GM10248 (cell line): ENCODE data around the gene ZNF687.

Experiments used
- CTCF ChIA-PET: fragments of 300-600 bp; sonication (Branson Sonifier 250); formaldehyde crosslinking; extraction: SDS; loops from one replicate; lab custom pipeline; 2021; ENCODE audit warnings: antibody characterized with exemption; lab: Yijun Ruan, JAX
- POLR2A ChIA-PET: fragments of 350-650 bp; sonication (Branson Sonifier 250); formaldehyde crosslinking; extraction: SDS; loops from one replicate; lab custom pipeline; 2020; ENCODE audit warnings: antibody characterized with exemption; lab: Yijun Ruan, JAX
- DNase-seq: peaks from one replicate; pipeline ENCODE4 v3.0.0; 2012; ENCODE audit errors: extremely low spot score
- TF ChIP-seq, protein P1 (sequence below): IDR thresholded peaks from 2 replicates; pipeline ENCODE4 v1.5.1; 2012; ENCODE audit warnings: mild to moderate bottlenecking, low read depth; ENCODE audit errors: extremely low read depth, missing control alignments, control extremely low read depth

ZNF687 gene

DNA sequence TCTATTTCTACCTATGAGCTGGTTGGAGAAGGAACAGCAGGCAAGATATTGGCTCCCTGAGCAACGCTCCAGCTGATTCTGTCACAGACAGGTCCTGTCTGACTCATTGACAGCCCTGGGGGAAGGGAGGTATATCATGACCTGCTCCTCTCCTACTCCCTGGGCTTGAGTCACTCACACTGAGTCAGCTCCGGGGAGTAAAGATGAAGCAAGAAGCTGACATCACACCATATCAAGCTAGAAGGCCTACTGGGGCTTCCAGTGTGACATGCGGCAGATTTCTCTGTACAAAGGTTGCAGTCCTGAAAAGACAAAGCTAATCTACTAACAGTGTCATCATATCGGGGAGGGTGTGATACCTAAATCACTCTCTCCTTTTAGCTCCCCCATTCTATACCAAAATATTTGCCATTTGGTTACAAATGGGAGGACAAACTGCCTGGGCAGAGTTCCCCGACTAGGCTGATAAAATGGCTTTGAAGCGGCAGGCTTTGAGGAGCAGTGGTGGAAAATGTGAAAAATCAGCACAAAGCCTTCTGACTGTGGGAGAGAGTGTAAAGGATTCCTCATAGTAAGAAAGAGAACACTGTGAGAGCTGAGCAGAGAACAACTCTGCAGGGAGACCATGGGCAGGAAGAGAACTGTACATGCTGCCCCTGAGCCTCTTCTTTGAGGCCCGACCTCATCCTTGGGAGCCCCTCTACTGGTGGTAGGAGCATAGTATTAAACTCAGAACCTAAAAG lies 29.7 kb downstream of the ZNF687 start:
- TF ChIP-seq, protein P1, sequence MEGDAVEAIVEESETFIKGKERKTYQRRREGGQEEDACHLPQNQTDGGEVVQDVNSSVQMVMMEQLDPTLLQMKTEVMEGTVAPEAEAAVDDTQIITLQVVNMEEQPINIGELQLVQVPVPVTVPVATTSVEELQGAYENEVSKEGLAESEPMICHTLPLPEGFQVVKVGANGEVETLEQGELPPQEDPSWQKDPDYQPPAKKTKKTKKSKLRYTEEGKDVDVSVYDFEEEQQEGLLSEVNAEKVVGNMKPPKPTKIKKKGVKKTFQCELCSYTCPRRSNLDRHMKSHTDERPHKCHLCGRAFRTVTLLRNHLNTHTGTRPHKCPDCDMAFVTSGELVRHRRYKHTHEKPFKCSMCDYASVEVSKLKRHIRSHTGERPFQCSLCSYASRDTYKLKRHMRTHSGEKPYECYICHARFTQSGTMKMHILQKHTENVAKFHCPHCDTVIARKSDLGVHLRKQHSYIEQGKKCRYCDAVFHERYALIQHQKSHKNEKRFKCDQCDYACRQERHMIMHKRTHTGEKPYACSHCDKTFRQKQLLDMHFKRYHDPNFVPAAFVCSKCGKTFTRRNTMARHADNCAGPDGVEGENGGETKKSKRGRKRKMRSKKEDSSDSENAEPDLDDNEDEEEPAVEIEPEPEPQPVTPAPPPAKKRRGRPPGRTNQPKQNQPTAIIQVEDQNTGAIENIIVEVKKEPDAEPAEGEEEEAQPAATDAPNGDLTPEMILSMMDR: no peak
- CTCF ChIA-PET: interaction anchor here (0.7 to 8.8 kb wide), 10 partner anchors 10 to 212 kb away, joined by 3 to 67 read pairs (median 5); partner anchors contain the start of gene PI4KB
- POLR2A ChIA-PET: interaction anchor here (1.4 kb wide), 1 partner anchor 16 kb away, joined by 9 read pairs; the partner anchor contains the start of gene PI4KB
- no peak for DNase-seq

DNA sequence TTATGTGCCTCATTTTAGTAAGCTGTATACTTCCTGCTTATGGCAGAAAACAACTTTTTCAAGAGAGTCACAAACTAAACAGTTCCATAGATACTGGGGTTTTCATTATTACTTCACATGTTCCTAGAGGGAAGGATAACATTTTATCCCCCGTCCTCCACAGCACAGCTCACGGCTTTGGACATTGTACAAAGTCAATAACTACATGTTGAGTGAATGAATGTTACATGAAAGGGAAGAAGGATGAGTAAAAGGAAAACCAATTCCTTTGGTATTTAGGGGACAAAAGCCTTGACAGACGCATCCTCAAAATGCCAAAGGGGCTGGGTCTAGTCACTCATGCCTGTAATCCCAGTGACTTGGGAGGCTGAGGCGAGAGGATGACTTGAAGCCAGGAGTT lies 30.3 kb downstream of the ZNF687 start:
- ChIA-PET CTCF (interaction anchor here (0.7 to 8.8 kb wide), 8 partner anchors 9 to 213 kb away, joined by 3 to 67 read pairs (median 5); partner anchors contain the start of gene PI4KB), POLR2A (interaction anchor here (1.4 kb wide), 1 partner anchor 15 kb away, joined by 9 read pairs; the partner anchor contains the start of gene PI4KB)
- TF ChIP-seq, protein P1: no peak

DNA sequence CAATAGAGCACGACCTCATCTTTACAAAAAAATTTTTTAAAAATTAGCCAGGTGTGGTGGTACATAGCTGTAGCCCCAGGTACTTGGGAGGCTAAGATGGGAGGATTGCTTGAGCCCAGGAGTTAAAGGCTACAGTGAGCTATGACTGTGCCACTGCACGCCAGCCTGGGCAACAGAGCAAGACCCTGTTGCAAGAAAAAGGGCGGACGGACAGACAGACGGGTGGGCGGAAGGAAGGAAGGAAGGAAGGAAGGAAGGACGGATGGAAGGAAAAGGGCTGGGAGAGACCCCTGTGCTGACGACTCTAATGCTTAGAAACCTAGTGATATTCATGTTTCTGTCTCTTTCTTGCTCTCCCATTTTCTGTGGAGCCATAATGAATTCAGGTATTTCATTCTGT lies 30.7 kb downstream of the ZNF687 start:
- no peak for DNase-seq
- CTCF ChIA-PET: interaction anchor here (1.5 to 8.8 kb wide), 6 partner anchors 9 to 213 kb away, joined by 5 to 67 read pairs (median 6); partner anchors contain the start of gene PI4KB
- TF ChIP-seq, protein P1: no peak
- POLR2A ChIA-PET: no interaction called here

More for the DNA sequence above, 30.3 kb downstream of the ZNF687 start:
- DNase-seq: no peak

DNA sequence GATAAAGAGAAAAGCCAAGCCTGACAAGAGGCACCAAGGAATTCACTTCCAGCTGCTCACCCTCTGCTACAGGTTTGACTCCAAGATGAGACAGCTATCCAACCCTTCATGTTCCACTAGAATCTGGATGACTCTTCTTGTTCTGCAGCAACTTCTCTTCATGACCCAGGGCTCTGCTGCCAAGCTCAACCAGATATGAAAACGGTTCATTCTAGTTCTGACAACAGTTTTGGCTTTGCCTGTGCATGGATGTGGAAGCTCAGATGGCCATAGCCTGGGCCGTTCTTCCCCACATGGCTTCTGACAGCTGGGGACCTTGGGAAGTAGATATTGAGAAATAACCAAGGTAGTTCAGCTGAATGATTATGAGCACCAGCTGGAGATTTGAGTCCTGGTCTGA lies 31.4 kb downstream of the ZNF687 start:
- ChIA-PET POLR2A (no interaction called here), CTCF (interaction anchor here (0.7 to 8.8 kb wide), 6 partner anchors 9 to 214 kb away, joined by 4 to 67 read pairs (median 5); partner anchors contain the start of gene PI4KB)
- TF ChIP-seq, protein P1: no peak
- DNase-seq: no peak

DNA sequence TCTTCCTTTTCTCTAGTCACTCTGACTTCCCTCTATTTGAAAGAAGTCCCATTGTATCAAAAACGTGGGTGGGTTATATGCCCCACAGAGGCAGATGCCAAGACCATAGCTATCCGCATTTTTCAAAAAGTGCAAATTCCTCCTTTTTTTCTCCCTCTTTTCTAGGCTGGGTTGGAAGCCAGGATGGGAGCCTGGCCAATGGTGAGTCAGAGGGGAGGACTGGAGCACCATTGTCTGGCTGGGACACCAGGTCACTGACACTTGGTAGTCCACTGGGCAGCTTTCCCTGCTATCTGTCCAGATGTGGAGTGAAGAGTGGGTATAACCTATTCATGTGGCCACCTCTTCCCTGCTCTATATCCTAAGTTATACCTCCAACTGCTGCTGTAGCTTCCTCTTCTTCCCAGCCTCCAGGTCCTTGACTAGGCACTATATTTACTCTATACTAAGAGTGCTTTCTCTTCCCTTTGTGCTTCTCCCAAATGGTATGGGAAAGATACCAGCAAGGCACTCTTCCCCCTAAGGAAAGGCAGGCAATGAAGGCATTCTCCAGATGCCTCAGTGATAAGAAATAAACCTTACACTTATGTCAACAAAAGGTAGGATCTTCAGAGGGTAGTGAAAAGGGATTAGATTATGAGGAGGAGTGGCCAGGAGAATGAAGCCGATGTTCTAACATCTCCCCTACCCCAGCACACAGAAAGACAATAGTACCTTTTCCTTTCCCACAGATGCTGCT lies 32.2 kb downstream of the ZNF687 start:
- no peak for DNase-seq
- TF ChIP-seq, protein P1: no peak
- ChIA-PET POLR2A (no interaction called here), CTCF (interaction anchor here (0.7 to 8.8 kb wide), 6 partner anchors 8 to 48 kb away, joined by 3 to 67 read pairs (median 14); no protein-coding TSS in a partner anchor)
